ENCODE results near the gene PRDM16.

GRCh38 chr1:3237994-3238702 lies 169.1 kb downstream of the PRDM16 start:
- TF ChIP-seq CTCF (IDR thresholded peaks at IDR 0.05; ENCODE audit: borderline replicate concordance, extremely low read depth, low read length, poor library complexity, severe bottlenecking) = no peak
- no peak for TF ChIP-seq EZH2 (IDR thresholded peaks at IDR 0.05; ENCODE audit: borderline replicate concordance, low read depth, low read length, severe bottlenecking)
